CD4-positive, alpha-beta T cell treated with Interferon gamma for 1 hour (primary cell): ENCODE results near the gene SKIC8.
A peak's percentile ranks its signal among the peaks of the same experiment; 100 is the strongest.

ENCODE experiments used
- DNase-seq: peaks from one replicate; pipeline ENCODE4 v3.0.0-alpha.2; 2020

The SKIC8 gene

DNA sequence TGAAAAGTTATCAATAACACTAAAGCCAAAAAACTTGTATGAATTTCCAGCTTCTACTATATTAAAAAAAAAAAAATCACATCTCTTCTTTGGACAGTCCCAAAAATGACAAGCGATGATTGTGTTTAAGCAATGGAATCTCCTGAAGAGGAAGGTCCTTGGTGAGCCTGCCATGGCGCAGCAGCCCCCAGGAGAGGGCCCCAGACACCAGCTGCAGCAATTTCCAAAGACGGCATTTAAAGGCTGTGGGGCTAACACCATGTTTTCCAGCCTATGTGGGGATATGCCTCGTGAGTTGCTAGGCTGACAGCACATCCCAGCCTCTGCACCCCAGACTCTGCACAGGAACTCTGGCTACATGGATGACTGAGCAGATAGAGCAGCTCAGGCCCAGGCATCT is 14.7 kb downstream of the SKIC8 start:
- DNase-seq, result no peak

DNA sequence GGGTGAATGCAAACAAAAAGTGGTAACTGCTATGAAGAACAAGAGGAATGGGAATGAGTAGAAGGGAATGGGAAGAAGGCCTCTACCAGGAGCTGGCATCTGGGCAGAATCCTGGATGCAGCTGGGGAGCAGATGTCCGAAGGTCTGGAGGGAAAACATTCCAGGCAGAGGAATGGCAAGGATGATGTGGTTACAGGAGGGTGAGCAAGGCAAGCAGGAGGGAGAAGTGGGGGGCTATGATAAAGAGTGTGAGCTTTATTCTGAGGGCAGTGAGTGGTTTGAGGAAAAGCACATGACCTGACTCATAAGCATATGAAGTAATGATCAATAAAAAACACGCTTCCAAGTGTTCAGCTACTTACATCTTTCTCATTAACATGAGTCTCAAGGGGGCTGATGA is 17.1 kb downstream of the SKIC8 start:
- no peak for DNase-seq

- DNase-seq, result no peak
Measured at GRCh38 chr15:78280319-78281072, 18.9 kb downstream of the SKIC8 start.

DNA sequence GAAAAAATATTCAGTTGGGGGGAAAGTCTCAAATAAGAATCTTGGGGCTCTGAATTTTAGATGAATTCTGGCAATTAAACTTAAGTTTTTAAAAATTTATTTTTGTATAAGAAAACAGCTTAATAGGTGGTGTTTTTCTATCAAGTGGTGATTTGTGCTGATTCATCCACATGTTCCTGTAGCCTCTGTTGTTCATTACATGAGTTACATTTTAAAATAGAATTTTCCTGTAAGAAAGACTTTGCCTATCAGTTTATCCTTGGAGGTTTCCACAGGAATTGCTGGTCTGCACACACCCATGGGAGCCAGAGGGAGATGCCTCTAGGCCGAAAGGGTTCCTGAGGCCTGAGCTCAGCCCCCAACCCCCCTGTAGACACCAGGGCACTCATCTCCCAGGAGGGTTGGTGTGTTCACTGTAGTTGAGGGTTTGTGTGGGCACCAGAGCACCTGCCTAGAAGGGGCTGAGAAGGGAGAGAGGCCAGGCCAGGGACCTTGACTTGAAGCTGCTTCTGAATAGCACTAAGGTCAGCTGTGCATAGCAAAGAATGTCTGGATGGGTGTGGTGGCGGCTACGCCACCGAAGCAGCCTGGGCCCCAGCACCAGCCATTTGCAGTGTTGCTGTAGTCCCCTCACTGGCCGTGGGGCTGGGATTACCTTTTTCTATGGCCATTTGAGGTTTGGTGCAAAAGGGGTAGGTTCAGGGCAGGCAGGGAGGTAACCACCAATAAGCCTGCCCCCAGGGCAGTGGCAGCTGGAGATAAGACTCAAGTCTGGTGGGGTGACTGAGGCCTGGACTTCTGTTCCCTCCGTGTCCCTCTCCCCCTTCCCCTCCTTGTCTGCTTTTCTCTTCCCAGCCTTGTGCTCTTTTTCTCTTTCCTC is 23.1 kb downstream of the SKIC8 start:
- no peak for DNase-seq

- no peak for DNase-seq
Measured at GRCh38 chr15:78274994-78275393, 24.4 kb downstream of the SKIC8 start.

DNA sequence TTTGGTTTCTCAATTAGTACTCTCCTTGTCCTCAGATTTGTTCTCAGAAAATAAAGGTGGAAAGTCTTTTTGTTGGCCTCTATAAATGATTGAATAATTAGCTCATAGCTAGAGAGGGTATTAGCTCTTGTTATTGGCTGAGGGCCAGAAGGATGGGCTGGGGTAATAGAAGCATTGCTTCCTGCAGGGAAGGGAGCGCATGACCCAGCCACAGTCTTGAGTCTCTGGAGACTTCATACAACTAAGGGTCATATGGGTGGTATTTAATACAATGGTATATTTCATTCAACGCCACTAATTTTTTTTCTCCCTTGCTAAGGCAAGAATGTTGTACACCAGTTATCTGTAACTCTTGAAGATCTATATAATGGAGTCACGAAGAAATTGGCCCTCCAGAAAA is 26.6 kb downstream of the SKIC8 start:
- DNase-seq, result no peak

DNA sequence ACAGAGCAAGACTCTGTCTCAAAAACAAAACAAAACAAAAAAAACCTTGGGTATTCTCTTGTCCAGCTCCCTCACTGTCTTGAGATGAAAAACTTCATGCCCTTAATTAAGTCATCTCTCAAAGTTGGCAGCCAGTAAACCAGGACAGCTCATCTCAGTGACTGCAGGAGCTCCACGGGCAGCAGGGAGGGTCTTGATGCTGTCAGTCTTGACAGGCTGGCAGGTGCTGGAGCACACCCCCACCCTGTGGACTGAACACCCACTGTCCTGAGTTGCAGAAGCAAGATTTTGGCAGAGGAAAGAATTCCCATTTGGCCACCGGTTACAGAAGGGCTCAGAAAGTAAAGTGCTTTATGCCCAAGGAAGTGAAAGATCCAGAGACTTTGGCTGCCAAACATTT is 27.1 kb downstream of the SKIC8 start:
- DNase-seq, result no peak

DNA sequence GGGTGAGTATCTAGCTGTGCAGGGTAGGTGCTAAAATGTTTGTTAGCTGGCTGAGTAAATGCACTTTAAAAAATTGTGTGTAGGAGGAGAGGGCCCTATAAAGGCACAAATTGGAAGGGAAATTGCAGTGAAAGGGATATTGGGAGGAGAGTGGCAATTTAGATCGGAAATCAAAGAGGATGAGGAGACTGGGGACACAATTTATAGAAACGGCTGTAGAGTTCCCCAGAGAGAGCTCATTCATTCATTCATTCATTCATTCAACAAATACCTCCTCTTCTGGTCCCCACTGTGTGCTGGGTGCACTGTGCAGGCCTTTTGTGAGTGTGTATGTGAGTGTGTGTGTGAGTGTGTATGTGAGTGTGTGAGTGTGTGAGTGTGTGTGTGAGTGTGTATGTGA is 32.6 kb downstream of the SKIC8 start:
- DNase-seq, result no peak

- no peak for DNase-seq
Measured at GRCh38 chr15:78266229-78266628, 33.2 kb downstream of the SKIC8 start.

DNA sequence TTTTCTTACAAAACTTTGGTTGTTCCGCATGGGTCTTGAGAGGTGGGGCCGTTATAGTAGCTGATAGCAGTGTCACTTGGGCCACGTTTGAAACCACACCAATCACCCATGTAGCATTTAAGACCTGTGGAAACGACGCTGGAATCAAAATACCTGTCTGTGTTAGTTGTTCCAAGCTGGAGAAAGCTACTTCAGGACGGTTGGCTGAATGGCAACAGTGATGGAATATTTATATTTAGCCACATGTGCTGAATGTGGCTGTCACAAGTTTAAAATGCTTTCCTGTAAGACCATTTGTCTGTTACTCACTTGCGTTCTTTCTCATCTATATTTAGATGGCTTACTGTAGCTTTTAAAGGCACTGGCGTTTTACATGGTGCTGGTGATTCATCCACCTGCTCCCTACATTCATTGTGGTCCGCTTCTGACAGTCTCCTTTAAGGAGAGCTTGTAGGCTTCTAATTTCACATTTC is 33.6 kb downstream of the SKIC8 start:
- DNase-seq, result no peak

DNA sequence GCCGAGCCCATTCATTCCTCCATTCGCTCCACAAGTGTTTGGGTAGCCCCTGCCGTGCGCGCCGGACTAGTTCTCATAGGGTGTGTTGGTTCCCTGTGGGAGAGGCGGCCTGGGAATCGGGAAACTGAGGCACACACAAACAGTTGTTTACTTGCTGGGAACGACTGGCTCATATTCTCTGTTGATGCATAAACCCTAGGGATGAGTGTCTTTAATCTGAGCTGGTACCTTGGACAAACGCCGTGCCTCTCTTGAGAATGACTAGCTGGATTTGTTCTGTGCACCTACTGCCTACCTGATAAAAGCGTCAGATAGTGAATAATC is 34.3 kb downstream of the SKIC8 start:
- DNase-seq, result no peak

DNA sequence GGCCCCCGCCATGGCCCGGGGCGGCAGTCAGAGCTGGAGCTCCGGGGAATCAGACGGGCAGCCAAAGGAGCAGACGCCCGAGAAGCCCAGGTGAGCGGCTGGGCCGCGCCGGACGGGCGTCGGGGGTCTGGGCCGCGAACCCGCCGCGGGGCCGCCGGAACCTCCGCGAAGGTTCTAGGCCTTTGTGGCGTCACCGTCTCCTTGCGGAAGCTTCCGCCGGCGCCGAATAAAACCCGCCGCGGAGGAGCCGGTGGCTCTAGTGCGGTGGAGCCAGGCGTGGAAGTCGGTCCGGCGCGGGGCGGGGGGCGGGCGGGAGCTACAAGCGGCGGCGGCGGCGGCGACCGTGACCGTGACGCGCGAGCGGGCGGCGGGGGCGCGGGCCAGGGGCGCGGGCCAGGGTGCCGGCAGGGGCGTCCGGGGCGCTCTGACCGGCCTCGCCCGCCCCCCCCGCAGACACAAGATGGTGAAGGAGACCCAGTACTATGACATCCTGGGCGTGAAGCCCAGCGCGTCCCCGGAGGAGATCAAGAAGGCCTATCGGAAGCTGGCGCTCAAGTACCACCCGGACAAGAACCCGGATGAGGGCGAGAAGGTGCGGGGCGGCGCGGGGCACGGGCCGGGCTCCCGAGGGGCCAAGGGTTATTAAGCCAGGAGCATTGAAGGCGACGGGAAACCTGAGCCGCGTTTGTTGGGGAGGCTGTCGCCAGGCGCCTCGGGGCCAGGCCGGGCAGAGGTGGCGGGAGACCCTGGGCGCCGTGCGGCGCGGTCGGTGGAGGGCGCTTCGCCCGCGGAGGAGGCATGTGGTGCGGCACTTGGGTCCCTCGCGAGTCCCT is 34.9 kb downstream of the SKIC8 start, which contains the start of gene DNAJA4:
Gene DNAJA4, plus strand, starts transcription at position 259 of the 833 bp plus-strand sequence. Its CDS starts 202 bp downstream, at position 461.
- peak; percentile 82 for DNase-seq

- DNase-seq, result no peak
Measured at GRCh38 chr15:78263907-78264303, 35.5 kb downstream of the SKIC8 start.

DNA sequence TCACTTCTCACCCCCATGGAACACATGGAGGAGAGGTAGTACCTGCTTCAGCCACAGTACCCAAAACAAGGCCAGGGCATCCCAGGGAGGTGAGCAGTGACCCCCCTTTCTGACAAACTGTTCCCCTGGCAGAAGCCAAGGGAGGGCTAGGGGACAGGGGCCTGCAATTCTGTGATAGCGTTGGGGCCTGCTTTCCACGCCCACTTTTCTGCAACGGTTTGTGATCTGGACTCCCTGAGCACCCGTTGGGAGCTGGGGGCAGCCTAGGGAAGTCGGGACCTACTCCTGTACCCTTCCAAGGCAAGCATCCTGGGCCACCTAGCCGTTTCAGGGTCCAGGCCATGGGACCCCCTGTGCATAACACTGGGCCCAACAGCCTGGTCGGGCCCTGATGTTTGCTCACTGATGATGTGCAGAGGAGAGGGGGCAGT is 36.0 kb downstream of the SKIC8 start:
- no peak for DNase-seq

- DNase-seq, result no peak
Measured at GRCh38 chr15:78261062-78261461, 38.3 kb downstream of the SKIC8 start.

- DNase-seq, result no peak
Measured at GRCh38 chr15:78260489-78260888, 38.9 kb downstream of the SKIC8 start.

DNA sequence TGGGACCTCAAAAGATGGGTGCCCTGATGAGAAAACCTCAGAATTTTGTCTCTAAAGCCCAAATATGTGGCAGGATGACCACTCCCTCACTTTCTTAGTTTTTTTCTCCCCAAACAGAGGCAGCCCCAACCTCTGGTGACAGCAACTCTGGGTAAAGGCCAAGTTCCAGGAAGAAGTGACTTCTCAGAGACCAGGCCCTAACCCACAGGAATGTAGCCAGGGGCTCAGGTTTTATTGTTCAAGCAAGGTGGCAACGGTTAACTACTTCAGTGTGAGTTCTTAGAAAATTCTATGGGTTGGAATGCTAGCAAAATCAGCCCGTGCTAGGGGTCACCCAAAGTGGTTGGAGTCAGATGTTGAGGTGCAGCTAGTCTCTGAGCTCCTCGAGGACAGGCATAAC is 40.2 kb downstream of the SKIC8 start:
- no peak for DNase-seq

- DNase-seq, result no peak
Measured at GRCh38 chr15:78257681-78258080, 41.7 kb downstream of the SKIC8 start.

- no peak for DNase-seq
Measured at GRCh38 chr15:78256044-78256437, 43.4 kb downstream of the SKIC8 start.

GRCh38 chr15:78255421-78256043 is 43.9 kb downstream of the SKIC8 start:
- no peak for DNase-seq

GRCh38 chr15:78251136-78251535 is 48.3 kb downstream of the SKIC8 start:
- no peak for DNase-seq

GRCh38 chr15:78249131-78249530 is 50.3 kb downstream of the SKIC8 start:
- DNase-seq, result no peak

DNA sequence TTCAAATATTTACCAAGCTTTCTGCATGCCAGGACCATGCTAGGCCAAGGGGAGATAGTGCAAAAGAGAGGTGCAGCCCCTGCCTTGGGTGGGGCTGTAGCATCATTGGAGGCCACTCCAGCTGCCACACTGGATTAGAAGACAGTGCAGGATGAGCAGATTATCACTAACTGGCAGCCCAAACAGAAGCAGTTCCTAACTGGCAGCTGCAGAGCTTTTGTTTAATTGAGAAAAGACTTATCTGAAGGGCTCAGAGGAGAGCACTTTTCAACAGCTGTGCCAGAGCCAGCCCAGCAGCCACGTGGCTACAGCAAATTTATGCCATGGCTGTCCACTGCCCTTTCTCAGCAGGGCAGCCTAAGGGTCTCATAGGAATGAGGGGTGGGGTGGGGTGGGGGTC is 51.5 kb downstream of the SKIC8 start:
- no peak for DNase-seq
